SK-N-MC (cell line): ENCODE measurements around the gene PPP1R11.

Experiments used
- EZH2 ChIP-seq: fragments of 200-600 bp; sonication (generic); IDR thresholded peaks from one replicate; pipeline ENCODE4 v1.6.1; 2017; ENCODE audit warnings: antibody characterized with exemption
- POLR2AphosphoS5 ChIP-seq: IDR thresholded peaks from 2 replicates; pipeline ENCODE4 v1.6.1; 2012; ENCODE audit warnings: mild to moderate bottlenecking, low read depth, low read length, borderline replicate concordance

- TF ChIP-seq EZH2: no peak
- no peak for TF ChIP-seq POLR2AphosphoS5
These were observed 24.5 kb upstream of the PPP1R11 start for GRCh38 chr6:30042476-30042875.
